Activated CD4-positive, CD25-positive, alpha-beta regulatory T cell treated with anti-CD3 and anti-CD28 coated beads, Interleukin-2, amount 50 U/mL, for 24 hours (primary cell): ENCODE results near the gene SRPRA.
"Not testable (repeated sequence)": the region's sequence is repeated elsewhere in the genome, so short reads cannot be mapped to it uniquely, and the experiment has no call there.

Experiments
- ATAC-seq, 2 donors: fragments of 150-1000 bp; cut with Tn5 transposase; one replicate each; pipeline ENCODE4 v1.10.0; 2021; ENCODE audit warnings: mild to moderate bottlenecking in 1 of 2, moderate library complexity in 1 of 2

Gene SRPRA, protein sequence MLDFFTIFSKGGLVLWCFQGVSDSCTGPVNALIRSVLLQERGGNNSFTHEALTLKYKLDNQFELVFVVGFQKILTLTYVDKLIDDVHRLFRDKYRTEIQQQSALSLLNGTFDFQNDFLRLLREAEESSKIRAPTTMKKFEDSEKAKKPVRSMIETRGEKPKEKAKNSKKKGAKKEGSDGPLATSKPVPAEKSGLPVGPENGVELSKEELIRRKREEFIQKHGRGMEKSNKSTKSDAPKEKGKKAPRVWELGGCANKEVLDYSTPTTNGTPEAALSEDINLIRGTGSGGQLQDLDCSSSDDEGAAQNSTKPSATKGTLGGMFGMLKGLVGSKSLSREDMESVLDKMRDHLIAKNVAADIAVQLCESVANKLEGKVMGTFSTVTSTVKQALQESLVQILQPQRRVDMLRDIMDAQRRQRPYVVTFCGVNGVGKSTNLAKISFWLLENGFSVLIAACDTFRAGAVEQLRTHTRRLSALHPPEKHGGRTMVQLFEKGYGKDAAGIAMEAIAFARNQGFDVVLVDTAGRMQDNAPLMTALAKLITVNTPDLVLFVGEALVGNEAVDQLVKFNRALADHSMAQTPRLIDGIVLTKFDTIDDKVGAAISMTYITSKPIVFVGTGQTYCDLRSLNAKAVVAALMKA

GRCh38 chr11:126268708-126269579, at the start of gene SRPRA, which contains the start of gene FOXRED1:
TSS of gene SRPRA (minus strand) at chr11:126268895. CDS start at chr11:126268804, 91 bp downstream.
TSS of gene FOXRED1 (plus strand) at chr11:126269154. CDS start at chr11:126269207, 53 bp downstream.
- peak; percentile 99 for ATAC-seq

- peak; percentile 41 to 42 for ATAC-seq
Observed at GRCh38 chr11:126317756-126318573, 49.3 kb upstream of the SRPRA start.

- no peak for ATAC-seq
Observed at GRCh38 chr11:126317432-126317755, 48.7 kb upstream of the SRPRA start.

DNA sequence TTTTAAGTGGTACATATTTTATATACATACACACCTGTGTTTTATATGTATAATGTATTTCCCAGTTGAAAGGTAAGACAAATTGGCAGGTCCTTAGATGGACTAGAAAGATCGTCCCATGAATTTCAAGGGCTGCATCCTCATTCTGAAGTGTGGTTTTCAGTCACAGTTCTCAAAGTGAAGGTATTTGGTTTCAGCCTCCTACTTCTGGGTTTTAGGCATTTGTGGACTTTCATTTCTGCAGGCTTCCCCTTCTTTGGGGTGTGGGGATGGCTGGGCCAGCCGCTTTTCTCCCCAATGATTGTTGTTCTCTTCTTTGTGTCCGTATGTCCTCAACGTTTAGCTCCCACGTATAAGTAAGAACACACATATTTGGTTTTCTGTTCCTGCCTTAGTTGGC, 45.1 kb upstream of the SRPRA start:
- ATAC-seq, result no peak

DNA sequence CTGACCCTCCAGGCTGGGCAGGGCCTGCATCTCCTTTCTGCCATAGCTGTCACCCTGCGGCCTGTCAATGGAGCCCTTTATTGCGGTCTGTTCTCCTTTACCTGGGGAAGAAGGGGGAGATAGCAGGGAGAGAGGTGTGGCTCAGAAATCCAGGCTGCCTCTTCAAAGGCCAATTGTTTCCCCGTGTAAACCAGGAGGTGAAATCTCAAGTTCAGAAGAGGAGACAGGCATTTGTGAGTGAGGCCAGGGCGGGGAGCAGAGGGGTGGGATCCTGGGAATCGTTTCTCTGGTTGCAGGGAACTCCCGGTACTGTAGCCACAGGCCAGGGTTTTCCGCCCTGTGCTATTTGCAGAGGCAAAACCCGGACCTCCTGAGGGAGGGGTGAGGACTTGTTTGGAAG, 44.3 kb upstream of the SRPRA start:
- no peak for ATAC-seq

DNA sequence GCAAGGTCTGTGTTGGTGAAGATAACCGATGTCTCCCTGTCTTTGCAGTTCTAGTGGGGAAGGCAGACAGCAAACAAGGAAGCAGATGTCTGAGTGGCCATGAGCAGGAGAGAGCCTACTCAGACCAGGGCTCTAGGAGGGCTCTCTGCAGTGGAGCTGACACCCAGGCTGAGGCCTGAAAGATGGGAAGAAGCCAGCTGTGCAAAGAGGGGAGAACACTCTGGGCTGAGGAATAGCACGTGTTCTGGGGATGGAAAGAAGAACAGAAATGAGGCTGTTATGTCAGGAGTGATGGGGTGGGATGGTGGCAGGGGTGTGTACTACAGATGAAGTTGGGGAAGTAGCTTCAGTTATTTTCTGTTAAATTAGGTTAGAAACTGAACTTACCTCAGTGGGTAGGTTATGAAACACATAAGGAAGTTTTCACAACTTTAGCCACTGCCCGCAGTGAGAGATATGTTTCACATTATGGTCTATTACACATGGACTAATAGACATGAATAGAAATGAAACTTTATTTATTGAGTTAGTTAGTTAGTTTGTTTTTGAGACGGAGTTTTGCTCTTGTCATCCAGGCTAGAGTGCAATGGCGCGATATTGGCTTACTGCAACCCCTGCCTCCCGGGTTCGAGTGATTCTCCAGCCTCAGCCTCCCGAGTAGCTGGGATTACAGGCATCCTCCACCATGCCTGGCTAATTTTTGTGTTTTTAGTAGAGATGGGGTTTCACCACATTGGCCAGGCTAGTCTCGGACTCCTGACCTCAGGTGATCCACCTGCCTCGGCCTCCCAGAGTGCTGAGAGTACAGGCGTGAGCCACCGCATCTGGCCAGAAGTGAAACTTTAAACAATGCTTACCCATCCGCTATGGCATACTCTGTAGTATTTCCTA, 43.0 kb upstream of the SRPRA start:
- ATAC-seq, result no peak

GRCh38 chr11:126310992-126311310, 42.3 kb upstream of the SRPRA start:
- ATAC-seq, result no peak

DNA sequence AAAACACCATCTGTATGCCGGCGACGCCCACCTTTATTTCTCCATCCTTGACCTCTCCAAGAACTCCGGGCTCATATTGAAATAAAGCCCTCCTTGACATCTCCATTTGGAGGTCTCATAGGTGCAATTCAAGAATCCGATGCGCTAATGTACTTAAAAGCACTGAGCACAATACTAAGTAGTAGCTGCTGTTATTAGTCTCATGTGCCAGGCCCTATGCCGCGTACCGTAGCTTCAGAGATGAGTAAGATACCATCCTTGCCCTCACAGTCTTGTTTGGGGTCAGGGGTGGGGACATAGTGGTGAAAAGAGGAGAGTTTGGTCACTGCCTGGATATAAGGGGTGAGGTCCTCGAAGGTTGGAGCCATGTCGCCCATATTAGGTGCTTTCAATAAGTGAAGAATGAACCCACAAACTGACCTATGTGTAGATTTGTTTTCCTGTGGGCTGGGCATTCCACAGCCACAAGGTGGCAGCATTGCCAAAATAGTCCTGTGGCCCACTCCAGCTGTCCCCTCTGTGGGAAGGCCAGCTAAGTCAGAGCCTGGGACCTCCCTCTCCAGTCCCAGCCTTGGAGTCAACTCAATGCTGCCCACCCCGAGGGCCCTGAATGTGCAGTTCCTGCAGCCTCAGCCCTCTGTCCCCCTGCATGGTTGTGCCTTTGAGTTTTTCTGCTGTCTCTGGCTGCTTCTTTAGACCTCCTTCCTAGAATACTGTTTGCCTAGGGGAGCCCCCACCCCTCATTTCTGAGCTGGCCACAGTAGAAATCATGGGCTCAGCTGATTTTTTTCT, 41.7 kb upstream of the SRPRA start:
- peak; percentile 29 to 48 for ATAC-seq

DNA sequence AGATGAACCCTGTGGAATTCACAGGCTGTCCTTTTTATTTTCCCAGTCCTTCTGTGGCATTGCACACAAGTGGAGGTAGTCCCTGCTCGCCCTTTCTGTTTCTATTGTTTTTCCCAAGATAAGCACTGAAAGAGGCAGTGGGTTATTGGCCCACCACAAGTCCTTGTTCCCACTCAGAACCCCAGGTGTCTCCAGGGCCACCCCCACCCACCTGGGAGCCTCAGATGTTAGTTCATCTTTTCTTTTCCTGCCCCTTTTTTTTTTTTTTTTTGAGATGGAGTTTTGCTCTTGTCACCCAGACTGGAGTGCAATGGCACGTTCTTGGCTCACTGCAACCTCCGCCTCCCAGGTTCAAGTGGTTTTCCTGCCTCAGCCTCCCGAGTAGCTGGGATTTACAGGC, 40.1 kb upstream of the SRPRA start:
- ATAC-seq, result not testable (repeated sequence)

GRCh38 chr11:126308271-126308671, 39.6 kb upstream of the SRPRA start:
- ATAC-seq, result no peak

DNA sequence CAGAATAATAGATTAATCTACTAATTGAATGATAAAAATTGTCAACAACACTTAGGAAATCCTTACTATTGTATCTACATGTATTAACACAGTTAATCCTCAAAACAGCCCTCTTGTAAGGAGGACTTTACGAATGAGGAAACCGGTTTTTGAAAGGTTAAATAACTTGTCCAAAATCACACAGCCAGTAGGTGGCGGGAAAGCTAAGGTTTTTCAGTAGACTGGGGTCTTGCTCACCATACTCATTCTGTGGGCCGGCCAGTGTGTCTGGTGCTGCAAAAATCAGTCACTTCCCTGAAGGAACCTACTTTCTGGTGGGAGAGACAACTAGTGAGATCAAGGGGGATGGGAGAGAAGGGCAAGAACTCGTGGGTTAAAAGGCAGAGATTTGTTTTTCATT, 39.0 kb upstream of the SRPRA start:
- ATAC-seq, result no peak

GRCh38 chr11:126305699-126306098, 37.0 kb upstream of the SRPRA start:
- peak; percentile 81 to 85 for ATAC-seq

DNA sequence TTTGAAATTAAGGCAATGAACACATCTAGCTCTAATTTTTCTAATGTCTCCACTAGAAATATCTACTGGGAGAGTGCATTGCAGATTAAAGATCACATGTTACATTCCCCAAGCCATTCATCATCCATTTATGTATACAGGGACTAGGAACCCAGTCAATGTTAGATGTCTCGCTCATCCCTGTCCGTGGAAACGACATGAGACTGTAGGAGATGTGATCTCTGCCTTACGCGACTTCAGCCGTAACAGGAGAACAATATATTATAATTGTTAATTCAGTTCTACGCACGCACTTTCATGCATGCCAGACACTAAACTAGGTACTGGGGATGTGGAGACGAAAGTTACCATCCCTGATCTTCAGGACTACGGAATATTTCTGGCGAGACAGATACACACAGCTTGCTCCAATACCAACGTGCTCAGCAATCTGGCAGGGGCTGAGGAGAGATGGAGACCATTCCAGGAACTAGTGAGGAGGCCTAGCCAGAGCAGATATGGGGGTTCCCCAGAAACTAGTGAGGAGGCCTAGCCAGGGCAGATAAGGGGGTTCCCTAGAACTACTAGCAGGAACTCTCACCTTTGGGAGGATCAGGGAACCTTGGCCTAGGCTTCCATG, 35.9 kb upstream of the SRPRA start:
- ATAC-seq, result no peak

DNA sequence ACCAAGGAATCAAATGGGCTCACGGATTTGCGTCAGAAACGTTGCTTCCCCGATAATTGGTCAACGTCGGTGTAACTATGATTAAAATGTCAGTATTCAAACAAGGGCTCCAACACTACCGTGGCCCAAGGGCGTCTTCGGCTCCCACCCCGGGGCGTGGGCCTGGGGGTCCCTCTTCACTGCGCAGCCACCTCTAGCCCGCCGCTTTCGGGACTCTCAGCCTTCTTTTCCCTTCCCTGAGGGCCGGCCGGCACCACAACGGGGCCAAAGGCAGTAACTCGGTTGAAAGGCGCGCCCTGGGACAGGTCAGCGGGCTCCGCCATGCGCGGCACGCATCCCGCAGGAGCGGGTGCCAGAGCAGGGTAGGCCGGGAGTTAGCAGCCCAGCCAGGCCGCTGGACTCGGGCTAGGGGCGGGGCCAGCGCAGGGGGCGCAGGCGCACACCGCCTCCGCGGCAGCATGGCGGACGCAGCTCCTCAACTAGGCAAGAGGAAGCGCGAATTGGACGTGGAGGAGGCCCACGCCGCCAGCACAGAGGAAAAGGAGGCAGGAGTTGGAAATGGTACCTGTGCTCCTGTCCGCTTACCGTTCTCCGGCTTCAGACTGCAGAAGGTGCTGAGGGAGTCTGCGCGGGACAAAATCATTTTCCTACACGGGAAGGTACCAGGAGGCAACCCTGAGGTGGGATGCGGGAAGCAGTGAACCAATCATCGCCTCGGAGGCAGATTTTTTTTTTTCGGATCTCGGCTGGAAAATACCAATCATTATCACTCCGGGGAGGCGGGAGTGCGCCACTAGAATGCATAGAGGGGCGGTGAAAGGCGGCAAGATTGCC, 35.1 kb upstream of the SRPRA start, which contains the start of gene DCPS:
DCPS (plus strand) TSS at position 438 of the 834 bp plus-strand sequence; CDS start at position 459, 21 bp downstream.
- ATAC-seq, result peak; percentile 86 to 88

DNA sequence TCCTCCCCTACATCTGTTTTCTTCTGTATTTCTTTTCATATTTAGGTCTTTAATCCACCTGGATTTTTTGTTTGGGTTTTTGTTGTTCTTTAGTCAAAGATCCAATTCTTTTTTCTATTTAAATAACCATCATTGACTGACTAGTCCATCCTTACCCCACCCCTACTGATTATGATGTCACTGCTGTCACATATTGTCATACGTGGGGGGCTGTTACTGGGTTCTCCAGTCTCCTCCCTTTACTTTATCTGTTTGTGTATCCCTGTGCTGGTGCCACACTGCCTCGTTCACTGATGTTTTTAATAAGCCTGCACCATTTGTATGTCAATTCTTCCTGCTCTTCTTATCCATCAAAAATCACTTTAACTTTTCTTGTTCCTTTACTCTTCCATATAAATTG, 28.3 kb upstream of the SRPRA start:
- no peak for ATAC-seq

DNA sequence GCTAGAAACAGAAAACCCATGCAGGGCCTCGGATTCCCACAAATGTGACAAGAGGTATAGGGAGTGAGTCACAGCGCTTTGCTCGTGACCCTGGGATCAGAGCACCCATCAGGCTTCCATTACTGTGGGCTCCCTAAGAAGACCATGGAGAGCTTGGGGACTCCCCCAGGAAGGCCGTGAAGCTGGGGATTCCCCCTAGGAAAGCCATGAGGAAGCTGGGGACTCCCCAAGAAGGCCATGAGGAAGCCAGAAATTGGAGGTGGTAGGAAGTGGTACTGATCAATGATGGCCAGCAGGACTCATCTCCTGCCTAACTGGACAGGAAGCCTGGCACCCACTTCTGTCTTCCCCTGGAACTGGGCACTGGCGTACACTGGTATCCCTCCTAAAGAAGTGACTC, 25.0 kb upstream of the SRPRA start:
- ATAC-seq, result no peak

- ATAC-seq, result no peak
Observed at GRCh38 chr11:126290887-126291286, 22.2 kb upstream of the SRPRA start.

- ATAC-seq, result no peak
Observed at GRCh38 chr11:126288237-126288636, 19.5 kb upstream of the SRPRA start.

DNA sequence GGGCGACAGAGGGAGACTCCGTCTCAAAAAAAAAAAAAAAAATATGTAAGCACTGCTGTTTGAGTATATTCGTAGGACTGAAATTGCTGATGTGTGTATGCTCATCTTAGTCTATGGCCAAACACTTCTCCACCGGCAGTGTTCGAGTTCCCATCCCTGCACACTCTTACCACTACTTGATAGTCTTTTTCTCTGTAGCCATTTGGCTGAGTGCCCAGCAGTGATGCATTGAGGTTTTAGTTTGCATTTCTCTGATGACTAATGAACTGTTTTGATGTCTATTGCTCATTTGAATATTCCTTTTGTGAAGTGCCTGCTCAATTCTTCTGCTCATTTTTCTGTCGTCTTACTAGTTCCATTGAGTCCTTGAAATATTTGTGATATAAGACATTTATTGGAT, 16.1 kb upstream of the SRPRA start:
- peak; percentile 71 to 72 for ATAC-seq
